ENCODE results near the gene DNAH17.

The DNAH17 gene

GRCh38 chr17:78557598-78558039, 19.6 kb downstream of the DNAH17 start:
- DNase-seq (ENCODE audit: insufficient read length) (no peak), FAIRE-seq (no peak)
- TF ChIP-seq POLR2A (IDR thresholded peaks at IDR 0.05; ENCODE audit: low read depth, low read length) (no peak), POLR2AphosphoS5 (IDR thresholded peaks at IDR 0.05; ENCODE audit: low read depth, low read length) (no peak), TAF1 (IDR thresholded peaks at IDR 0.05; ENCODE audit: borderline replicate concordance, low read depth, low read length) (no peak)

- no peak for TF ChIP-seq TAF1 (IDR thresholded peaks at IDR 0.05; ENCODE audit: borderline replicate concordance, low read depth, low read length)
- no peak for TF ChIP-seq POLR2A (IDR thresholded peaks at IDR 0.05; ENCODE audit: low read depth, low read length)
- TF ChIP-seq POLR2AphosphoS5 (IDR thresholded peaks at IDR 0.05; ENCODE audit: low read depth, low read length): no peak
- FAIRE-seq (no peak), DNase-seq (ENCODE audit: insufficient read length) (no peak)
These were observed 20.4 kb downstream of the DNAH17 start for GRCh38 chr17:78556812-78557211.

GRCh38 chr17:78555746-78556401, 21.3 kb downstream of the DNAH17 start:
- no peak for TF ChIP-seq TAF1 (IDR thresholded peaks at IDR 0.05; ENCODE audit: borderline replicate concordance, low read depth, low read length)
- no peak for TF ChIP-seq POLR2A (IDR thresholded peaks at IDR 0.05; ENCODE audit: low read depth, low read length)
- no peak for TF ChIP-seq POLR2AphosphoS5 (IDR thresholded peaks at IDR 0.05; ENCODE audit: low read depth, low read length)
- no peak for DNase-seq (ENCODE audit: insufficient read length)
- no peak for FAIRE-seq

- TF ChIP-seq TAF1 (IDR thresholded peaks at IDR 0.05; ENCODE audit: borderline replicate concordance, low read depth, low read length) (no peak), POLR2AphosphoS5 (IDR thresholded peaks at IDR 0.05; ENCODE audit: low read depth, low read length) (no peak)
- DNase-seq (ENCODE audit: insufficient read length) (no peak), FAIRE-seq (no peak)
These were observed 26.7 kb downstream of the DNAH17 start for GRCh38 chr17:78550464-78550863.

- no peak for FAIRE-seq
- TF ChIP-seq POLR2A (IDR thresholded peaks at IDR 0.05; ENCODE audit: low read depth, low read length): no peak
- no peak for TF ChIP-seq POLR2AphosphoS5 (IDR thresholded peaks at IDR 0.05; ENCODE audit: low read depth, low read length)
- TF ChIP-seq TAF1 (IDR thresholded peaks at IDR 0.05; ENCODE audit: borderline replicate concordance, low read depth, low read length): no peak
- DNase-seq (ENCODE audit: insufficient read length): no peak
These were observed 28.5 kb downstream of the DNAH17 start for GRCh38 chr17:78548725-78549124.

GRCh38 chr17:78547035-78547434, 30.2 kb downstream of the DNAH17 start:
- DNase-seq (ENCODE audit: insufficient read length): no peak
- FAIRE-seq: no peak
- no peak for TF ChIP-seq POLR2AphosphoS5 (IDR thresholded peaks at IDR 0.05; ENCODE audit: low read depth, low read length)
- no peak for TF ChIP-seq TAF1 (IDR thresholded peaks at IDR 0.05; ENCODE audit: borderline replicate concordance, low read depth, low read length)
- TF ChIP-seq POLR2A (IDR thresholded peaks at IDR 0.05; ENCODE audit: low read depth, low read length): no peak

- FAIRE-seq: no peak
- TF ChIP-seq POLR2AphosphoS5 (IDR thresholded peaks at IDR 0.05; ENCODE audit: low read depth, low read length) (no peak), TAF1 (IDR thresholded peaks at IDR 0.05; ENCODE audit: borderline replicate concordance, low read depth, low read length) (no peak), POLR2A (IDR thresholded peaks at IDR 0.05; ENCODE audit: low read depth, low read length) (no peak)
These were observed 30.7 kb downstream of the DNAH17 start for GRCh38 chr17:78546476-78546875.

GRCh38 chr17:78544881-78545755, 32.1 kb downstream of the DNAH17 start:
- DNase-seq (ENCODE audit: insufficient read length) (no peak), FAIRE-seq (no peak)
- TF ChIP-seq TAF1 (IDR thresholded peaks at IDR 0.05; ENCODE audit: borderline replicate concordance, low read depth, low read length) (no peak), POLR2A (IDR thresholded peaks at IDR 0.05; ENCODE audit: low read depth, low read length) (no peak), POLR2AphosphoS5 (IDR thresholded peaks at IDR 0.05; ENCODE audit: low read depth, low read length) (no peak)

More at GRCh38 chr17:78546476-78546875, 30.7 kb downstream of the DNAH17 start:
- no peak for DNase-seq (ENCODE audit: insufficient read length)

GRCh38 chr17:78541488-78542206, 35.5 kb downstream of the DNAH17 start:
- no peak for FAIRE-seq
- no peak for TF ChIP-seq TAF1 (IDR thresholded peaks at IDR 0.05; ENCODE audit: borderline replicate concordance, low read depth, low read length)
- no peak for TF ChIP-seq POLR2A (IDR thresholded peaks at IDR 0.05; ENCODE audit: low read depth, low read length)
- no peak for TF ChIP-seq POLR2AphosphoS5 (IDR thresholded peaks at IDR 0.05; ENCODE audit: low read depth, low read length)

GRCh38 chr17:78539781-78540180, 37.4 kb downstream of the DNAH17 start:
- TF ChIP-seq POLR2A (IDR thresholded peaks at IDR 0.05; ENCODE audit: low read depth, low read length) (no peak), POLR2AphosphoS5 (IDR thresholded peaks at IDR 0.05; ENCODE audit: low read depth, low read length) (no peak), TAF1 (IDR thresholded peaks at IDR 0.05; ENCODE audit: borderline replicate concordance, low read depth, low read length) (no peak)
- no peak for DNase-seq (ENCODE audit: insufficient read length)
- FAIRE-seq: no peak

More at GRCh38 chr17:78541488-78542206, 35.5 kb downstream of the DNAH17 start:
- DNase-seq (ENCODE audit: insufficient read length): no peak

All from GM12892 (cell line).